Measurements from ENCODE around the gene WNK1.
A peak's percentile ranks its signal among the peaks of the same experiment; 100 is the strongest.

Gene WNK1

DNA sequence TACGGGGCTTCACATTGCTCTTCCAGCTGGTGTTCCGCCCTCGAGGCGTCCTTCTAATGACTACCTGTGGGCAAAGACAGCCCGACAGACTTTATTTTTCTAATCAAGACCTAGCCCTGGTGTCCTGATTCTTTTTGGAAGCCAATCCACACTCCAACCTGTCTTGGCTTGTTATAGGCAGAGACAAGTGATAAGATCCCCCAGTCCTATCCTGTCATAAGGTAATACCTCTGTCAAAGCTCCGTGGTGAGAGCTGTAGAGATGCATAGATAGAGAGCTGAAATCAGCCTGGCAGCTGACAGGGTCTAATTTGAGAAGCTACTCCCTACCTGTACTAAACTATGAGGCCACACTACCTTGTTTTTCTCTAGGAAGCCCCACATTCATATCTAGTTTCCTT lies 11.5 kb upstream of the WNK1 start:
- Histone ChIP-seq H3K9me3 (ENCODE audit: insufficient read depth, low read length) (no peaks in the 10 kb centered on the region), H3K27me3 (ENCODE audit: low read depth, low read length) (0 out of 2 replicates have a peak, but pooled peaks cover 2% of the 10 kb centered on the region), H3K4me2 (ENCODE audit: low read length) (no peak overlapping the region), H2AFZ (ENCODE audit: low read depth, low read length) (no peak overlapping the region), H3K9ac (ENCODE audit: low read length) (no peak overlapping the region), H3K4me1 (ENCODE audit: low read length) (peaks cover 21% of the 10 kb centered on the region), H4K20me1 (ENCODE audit: insufficient read depth, low read length) (no peaks in the 10 kb centered on the region), H3K4me3 (ENCODE audit: low read length) (no peak overlapping the region), H3K36me3 (replicated peaks; ENCODE audit: low read depth, low read length) (no peaks in the 10 kb centered on the region), H3K79me2 (ENCODE audit: low read length) (no peaks in the 10 kb centered on the region), H3K27ac (ENCODE audit: low read length) (no peak overlapping the region)
- TF ChIP-seq, protein P1, sequence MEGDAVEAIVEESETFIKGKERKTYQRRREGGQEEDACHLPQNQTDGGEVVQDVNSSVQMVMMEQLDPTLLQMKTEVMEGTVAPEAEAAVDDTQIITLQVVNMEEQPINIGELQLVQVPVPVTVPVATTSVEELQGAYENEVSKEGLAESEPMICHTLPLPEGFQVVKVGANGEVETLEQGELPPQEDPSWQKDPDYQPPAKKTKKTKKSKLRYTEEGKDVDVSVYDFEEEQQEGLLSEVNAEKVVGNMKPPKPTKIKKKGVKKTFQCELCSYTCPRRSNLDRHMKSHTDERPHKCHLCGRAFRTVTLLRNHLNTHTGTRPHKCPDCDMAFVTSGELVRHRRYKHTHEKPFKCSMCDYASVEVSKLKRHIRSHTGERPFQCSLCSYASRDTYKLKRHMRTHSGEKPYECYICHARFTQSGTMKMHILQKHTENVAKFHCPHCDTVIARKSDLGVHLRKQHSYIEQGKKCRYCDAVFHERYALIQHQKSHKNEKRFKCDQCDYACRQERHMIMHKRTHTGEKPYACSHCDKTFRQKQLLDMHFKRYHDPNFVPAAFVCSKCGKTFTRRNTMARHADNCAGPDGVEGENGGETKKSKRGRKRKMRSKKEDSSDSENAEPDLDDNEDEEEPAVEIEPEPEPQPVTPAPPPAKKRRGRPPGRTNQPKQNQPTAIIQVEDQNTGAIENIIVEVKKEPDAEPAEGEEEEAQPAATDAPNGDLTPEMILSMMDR (IDR thresholded peaks at IDR 0.05; ENCODE audit: low read depth, low read length): no peak
- TF ChIP-seq EZH2phosphoT487 (IDR thresholded peaks at IDR 0.05; ENCODE audit: low read depth): no peak

DNA sequence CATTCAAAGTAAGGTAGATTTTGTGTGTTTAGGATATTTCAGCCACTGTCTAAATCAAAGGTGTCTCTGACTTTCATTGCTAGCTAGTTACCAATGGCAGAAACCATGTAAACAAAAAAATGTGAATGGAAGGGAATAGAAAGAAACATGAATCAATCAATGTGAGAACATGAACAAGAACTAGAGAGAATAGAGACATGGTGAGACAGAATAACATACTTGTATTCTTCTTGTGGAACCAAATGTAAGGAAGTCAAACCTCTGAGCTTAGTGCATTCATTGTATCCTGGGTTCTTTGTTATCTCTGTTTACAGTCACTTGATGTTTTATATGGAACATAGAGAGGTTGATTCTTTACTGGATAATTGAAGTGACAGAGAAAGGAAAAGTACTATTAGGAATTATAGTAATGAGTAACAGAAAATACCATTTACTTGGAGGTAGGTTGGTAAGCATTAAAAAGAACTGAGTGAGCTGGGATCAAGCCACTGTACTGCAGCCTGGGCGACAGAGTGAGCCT lies 2.6 kb upstream of the WNK1 start:
- Histone ChIP-seq H3K27ac (ENCODE audit: low read length) (peak overlapping the region; percentile 85), H3K27me3 (ENCODE audit: low read depth, low read length) (no peaks in the 10 kb centered on the region), H3K9me3 (ENCODE audit: insufficient read depth, low read length) (no peaks in the 10 kb centered on the region), H4K20me1 (ENCODE audit: insufficient read depth, low read length) (peaks cover 14% of the 10 kb centered on the region), H3K4me3 (ENCODE audit: low read length) (peak overlapping the region; percentile 90), H3K36me3 (replicated peaks; ENCODE audit: low read depth, low read length) (peaks cover 11% of the 10 kb centered on the region), H3K4me2 (ENCODE audit: low read length) (peak overlapping the region; percentile 78), H3K79me2 (ENCODE audit: low read length) (peaks cover 24% of the 10 kb centered on the region), H3K4me1 (ENCODE audit: low read length) (peaks cover 13% of the 10 kb centered on the region), H2AFZ (ENCODE audit: low read depth, low read length) (no peak overlapping the region), H3K9ac (ENCODE audit: low read length) (peak overlapping the region; percentile 81)
- TF ChIP-seq EZH2phosphoT487 (IDR thresholded peaks at IDR 0.05; ENCODE audit: low read depth): no peak
- TF ChIP-seq, protein P1 (IDR thresholded peaks at IDR 0.05; ENCODE audit: low read depth, low read length): no peak

DNA sequence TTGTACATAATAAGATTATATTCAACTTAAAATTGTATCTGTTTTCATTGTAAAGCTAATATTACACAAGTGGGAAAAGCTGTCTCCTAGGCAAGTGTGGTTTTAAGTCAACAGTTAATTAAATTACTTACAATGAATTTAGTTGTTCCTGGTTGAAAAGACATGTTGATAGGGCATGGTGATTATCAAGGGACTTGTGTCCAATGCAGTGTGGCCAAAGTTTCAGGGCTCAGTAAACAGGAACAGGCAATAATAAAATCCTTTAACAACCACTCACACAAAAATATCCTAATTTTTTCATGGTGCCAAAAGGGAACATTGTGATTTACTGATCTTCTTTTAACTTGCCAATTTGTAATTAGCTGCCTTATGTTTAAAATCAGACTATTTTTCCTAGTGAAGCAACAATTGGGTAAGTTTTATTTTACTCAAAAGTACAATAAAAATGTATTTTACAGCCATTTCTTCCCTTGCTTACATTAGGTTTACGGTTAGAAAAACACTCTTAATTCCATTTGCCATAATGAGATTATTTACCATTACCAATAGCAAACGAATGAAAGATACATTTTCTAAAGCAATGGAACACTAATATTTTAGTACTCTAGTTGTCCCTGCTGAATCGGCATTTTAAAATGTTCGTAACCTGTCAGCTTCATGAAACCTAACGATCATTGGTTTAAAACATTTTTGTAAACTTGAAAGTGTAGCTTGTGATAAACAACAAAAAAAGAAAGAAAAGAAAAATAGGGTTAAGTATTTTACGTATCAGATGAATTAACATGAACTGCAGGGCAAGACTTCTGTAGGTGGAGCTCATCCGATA lies 1.8 kb upstream of the WNK1 start:
- H3K36me3 ChIP-seq (replicated peaks; ENCODE audit: low read depth, low read length): peaks cover 18% of the 10 kb centered on the region
- H3K9ac ChIP-seq (ENCODE audit: low read length): peak overlapping the region; percentile 81
- H3K4me2 ChIP-seq (ENCODE audit: low read length): peak overlapping the region; percentile 78
- peak overlapping the region; percentile 53 for H2AFZ ChIP-seq (ENCODE audit: low read depth, low read length)
- TF ChIP-seq, protein P1 (IDR thresholded peaks at IDR 0.05; ENCODE audit: low read depth, low read length): no peak
- TF ChIP-seq EZH2phosphoT487 (IDR thresholded peaks at IDR 0.05; ENCODE audit: low read depth): no peak
- H3K9me3 ChIP-seq (ENCODE audit: insufficient read depth, low read length): no peaks in the 10 kb centered on the region
- H3K4me3 ChIP-seq (ENCODE audit: low read length): peak overlapping the region; percentile 90
- H3K27ac ChIP-seq (ENCODE audit: low read length): peak overlapping the region; percentile 85
- peaks cover 32% of the 10 kb centered on the region for H3K79me2 ChIP-seq (ENCODE audit: low read length)
- H3K4me1 ChIP-seq (ENCODE audit: low read length): peaks cover 20% of the 10 kb centered on the region
- peaks cover 22% of the 10 kb centered on the region for H4K20me1 ChIP-seq (ENCODE audit: insufficient read depth, low read length)
- no peaks in the 10 kb centered on the region for H3K27me3 ChIP-seq (ENCODE audit: low read depth, low read length)

DNA sequence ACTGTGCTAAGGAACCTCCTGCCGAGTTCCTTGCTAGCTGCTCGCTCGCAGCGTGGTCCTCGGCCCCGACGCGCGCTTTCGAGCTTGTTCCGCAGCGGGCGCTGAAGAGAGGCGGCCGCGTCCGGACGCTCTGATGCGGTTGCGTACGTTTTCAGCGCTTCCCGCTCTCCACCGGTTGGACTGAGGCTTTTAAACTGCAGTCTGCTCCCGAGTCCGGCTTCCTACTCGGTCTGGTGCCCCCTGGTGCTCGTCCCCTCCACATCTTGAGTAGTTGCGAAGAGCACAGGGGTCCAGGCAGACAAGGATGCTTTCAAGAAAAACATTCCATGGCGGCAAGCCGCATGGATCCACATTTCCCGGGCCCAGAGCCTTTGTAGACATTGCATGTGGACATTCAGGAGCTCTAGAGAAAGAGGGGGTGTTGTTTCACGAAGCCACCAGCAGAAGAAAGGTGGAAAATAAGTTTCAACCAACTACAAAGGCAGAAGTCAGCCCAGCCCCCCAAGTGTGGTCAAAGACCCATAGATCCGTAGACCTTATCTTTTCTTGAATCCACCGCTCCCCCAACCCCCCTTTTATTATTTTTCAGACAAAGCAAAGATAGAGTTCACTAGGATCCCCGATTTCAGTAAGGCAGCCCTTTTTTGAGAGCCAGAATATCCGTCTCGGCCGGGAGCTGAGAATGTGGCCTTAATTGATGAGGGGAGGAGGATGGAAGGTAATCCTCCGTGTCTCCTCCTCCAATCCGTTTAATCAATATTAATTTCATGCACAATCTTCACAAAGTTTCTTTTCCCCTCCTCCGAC lies 984 bp upstream of the WNK1 start:
- H2AFZ ChIP-seq (ENCODE audit: low read depth, low read length): 0 out of 2 replicates have a peak overlapping the region, but pooled peaks have one; percentile 33
- H3K4me1 ChIP-seq (ENCODE audit: low read length): peaks cover 28% of the 10 kb centered on the region
- no peak for TF ChIP-seq EZH2phosphoT487 (IDR thresholded peaks at IDR 0.05; ENCODE audit: low read depth)
- TF ChIP-seq, protein P1 (IDR thresholded peaks at IDR 0.05; ENCODE audit: low read depth, low read length): peak; percentile 79
- H3K79me2 ChIP-seq (ENCODE audit: low read length): peaks cover 40% of the 10 kb centered on the region
- H3K36me3 ChIP-seq (replicated peaks; ENCODE audit: low read depth, low read length): peaks cover 24% of the 10 kb centered on the region
- H3K27me3 ChIP-seq (ENCODE audit: low read depth, low read length): no peaks in the 10 kb centered on the region
- peaks cover 30% of the 10 kb centered on the region for H4K20me1 ChIP-seq (ENCODE audit: insufficient read depth, low read length)
- peak overlapping the region; percentile 90 for H3K4me3 ChIP-seq (ENCODE audit: low read length)
- peak overlapping the region; percentile 78 for H3K4me2 ChIP-seq (ENCODE audit: low read length)
- H3K9ac ChIP-seq (ENCODE audit: low read length): peak overlapping the region; percentile 81
- H3K27ac ChIP-seq (ENCODE audit: low read length): peak overlapping the region; percentile 85
- no peaks in the 10 kb centered on the region for H3K9me3 ChIP-seq (ENCODE audit: insufficient read depth, low read length)
